LNCAP (cell line): ENCODE measurements around the gene FBLN1.

Experiments
- TF ChIP-seq, protein P1 (sequence below): fragments of 450-650 bp; IDR thresholded peaks from 2 replicates; pipeline ENCODE4 v1.5.1; 2017; ENCODE audit warnings: mild to moderate bottlenecking

The FBLN1 gene

DNA sequence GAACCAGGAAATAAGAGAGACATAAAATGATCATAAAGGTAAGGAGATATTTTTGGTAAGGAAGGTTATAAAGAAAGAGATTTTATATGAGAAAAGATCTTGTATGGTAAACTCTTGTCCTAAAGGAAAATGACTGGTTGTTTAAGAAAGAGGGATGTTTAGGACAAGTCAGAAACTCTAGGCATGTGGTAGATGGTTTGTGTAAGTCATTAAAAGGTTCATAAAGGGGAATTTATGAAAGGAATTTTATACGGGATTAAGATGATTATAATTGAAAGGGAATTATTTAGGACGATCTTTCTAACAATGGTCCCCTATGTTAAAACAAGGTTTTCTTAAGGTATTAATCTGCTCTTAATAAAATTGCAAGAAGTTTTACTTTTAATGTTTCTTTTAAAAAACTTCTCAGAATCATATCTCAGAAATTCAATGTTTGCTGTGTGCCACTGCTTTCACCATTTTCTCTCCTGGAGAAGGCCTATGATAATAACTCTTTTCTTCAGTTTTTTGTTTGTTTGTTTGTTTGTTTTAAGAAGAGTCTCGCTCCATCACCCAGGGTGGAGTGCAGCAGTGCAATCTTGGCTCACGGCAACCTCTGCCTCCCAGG is 13.8 kb upstream of the FBLN1 start:
- TF ChIP-seq, protein P1, sequence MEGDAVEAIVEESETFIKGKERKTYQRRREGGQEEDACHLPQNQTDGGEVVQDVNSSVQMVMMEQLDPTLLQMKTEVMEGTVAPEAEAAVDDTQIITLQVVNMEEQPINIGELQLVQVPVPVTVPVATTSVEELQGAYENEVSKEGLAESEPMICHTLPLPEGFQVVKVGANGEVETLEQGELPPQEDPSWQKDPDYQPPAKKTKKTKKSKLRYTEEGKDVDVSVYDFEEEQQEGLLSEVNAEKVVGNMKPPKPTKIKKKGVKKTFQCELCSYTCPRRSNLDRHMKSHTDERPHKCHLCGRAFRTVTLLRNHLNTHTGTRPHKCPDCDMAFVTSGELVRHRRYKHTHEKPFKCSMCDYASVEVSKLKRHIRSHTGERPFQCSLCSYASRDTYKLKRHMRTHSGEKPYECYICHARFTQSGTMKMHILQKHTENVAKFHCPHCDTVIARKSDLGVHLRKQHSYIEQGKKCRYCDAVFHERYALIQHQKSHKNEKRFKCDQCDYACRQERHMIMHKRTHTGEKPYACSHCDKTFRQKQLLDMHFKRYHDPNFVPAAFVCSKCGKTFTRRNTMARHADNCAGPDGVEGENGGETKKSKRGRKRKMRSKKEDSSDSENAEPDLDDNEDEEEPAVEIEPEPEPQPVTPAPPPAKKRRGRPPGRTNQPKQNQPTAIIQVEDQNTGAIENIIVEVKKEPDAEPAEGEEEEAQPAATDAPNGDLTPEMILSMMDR: no peak

DNA sequence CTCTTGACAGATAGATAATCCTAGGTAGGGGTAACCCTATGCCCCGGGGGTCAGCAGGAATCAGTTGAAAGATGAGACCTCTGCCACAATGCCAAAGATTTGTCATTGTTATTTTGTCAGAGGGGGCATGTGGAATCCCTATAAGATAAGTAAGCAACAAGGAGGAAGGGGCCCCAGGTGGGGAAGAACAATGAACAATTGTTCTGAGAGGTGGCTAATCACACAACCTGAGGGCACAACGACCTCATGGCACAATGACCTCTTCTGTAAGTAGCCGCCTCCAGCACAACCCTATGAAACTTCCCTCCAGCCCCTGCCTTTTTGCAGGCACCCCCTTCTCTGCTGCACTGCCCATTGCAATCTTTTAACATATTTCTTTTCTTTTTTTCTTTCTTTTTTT is 11.8 kb upstream of the FBLN1 start:
- TF ChIP-seq, protein P1: no peak

DNA sequence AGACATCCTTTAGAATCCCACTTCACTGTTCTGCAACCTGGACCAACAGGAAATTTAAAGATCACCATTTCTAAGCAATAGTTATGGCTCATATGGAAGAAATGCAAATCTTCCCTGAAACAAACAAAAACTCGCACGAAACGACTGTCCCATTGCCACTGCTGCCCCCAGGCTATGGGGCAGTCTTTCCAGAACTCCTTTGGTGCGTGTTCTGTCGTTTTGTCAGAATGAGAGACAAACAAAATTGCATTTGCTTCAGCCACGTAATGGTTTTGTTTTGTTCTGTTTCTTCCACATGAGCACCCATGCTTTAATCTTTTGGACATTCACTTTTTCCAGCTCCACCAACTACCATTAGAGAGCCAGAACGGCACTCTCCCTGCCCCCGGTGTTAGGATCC is 10.8 kb upstream of the FBLN1 start:
- TF ChIP-seq, protein P1: no peak

DNA sequence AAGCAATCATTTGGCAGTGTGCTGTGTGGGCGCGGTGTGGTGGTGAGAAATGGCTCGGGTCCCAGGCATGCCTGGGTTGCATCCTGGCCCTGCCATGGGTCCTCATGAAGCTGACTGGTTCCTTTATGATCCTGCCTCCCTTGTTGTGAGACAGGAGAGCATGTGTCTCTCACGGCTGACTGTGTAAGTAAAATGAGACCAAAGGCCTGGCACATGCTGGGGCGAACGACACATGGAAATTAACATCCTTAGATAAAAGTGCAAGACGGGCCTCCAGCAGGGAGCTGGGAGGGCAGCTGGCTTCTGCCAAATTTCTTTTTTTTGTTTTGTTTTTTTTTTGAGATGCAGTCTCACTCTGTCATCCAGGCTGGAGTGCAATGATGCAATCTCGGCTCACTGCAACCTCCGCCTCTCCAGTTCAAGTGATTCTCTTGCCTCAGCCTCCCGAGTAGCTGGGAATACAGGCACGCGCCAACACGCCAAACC is 9.4 kb upstream of the FBLN1 start:
- TF ChIP-seq, protein P1: no peak

DNA sequence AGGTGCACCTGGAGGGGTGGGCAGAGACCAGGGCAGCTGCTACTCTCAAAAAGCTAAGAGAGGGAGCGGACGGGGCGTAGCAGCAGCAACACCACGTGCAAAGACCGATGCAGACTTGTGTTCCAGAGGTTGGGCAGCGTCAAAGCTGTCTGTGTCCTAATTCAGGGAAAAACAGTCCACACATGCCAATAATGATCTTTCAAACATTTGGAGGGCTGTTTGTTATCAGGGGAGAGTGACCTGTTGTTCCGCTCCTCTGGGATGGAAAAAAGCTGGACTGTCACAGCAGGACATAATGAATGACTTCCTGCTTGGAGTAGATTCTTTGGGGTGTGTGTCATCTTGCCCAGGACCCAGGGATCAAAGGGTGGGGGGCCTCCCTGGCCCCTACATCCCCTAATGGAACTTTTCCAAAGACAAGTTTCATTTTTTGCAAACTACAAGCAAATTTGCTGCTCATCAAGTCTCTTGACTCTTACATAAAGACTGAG is 6.2 kb upstream of the FBLN1 start:
- TF ChIP-seq, protein P1: no peak

DNA sequence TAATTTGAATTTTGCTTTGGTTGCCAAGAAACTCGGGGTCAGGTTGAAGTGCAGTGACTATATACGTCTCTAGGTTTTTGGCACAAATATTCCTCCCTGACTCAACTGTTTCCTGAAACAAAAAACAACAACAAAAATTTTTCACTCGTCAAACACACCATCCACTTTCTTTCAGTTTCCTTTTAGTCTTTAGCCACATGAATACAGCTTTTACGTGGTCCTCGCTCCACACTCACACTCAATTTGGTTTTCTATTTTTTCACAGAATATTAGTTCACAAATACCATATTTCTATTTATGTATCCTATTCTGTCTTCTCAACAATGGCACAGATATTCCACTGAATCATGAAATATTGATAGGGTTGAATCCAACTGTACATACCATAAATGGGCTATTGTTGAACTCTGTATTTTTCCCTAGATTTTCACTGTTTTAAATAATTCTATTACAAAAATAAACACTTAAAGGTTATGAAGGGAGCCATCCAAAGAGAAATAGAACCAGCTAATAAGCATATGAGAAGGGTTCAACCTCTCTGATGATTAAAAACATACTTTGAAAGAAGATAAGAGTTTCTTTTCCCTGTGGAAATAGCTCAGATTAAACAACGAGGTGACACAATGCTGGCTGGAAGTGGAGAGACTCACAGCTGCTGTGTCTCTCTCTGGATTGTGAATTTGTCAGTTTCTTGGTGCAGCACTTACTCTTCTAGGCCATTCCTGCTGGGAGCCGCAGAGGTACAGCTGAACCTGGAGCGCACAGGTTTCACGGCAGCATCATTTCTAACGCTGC is 5.1 kb upstream of the FBLN1 start:
- TF ChIP-seq, protein P1: no peak

DNA sequence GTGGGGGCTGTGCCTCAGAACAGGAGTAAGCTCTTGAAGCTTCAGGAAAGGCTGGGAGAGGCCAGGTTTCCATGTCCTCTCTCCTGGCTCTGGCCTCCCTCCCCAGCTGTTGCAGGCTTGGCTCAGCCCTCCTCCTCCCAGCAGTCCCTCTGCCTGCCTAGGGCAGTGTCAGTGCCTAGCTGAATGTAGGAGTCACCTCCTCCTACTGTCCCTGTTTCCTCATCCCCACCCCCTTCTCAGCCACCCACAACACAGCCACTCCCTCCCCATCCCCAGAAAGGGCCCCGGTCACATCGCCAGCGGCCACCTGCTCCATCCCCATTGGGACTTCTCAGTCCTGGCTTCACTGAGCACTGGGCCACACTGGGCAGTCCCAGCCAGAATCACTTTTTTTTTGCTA is 2.9 kb upstream of the FBLN1 start:
- TF ChIP-seq, protein P1: no peak
